HG02623 (cell line): ENCODE measurements around the gene PRKAA1.

ENCODE experiments used
- ATAC-seq: cut with Tn5 transposase; IDR thresholded peaks from one replicate; pipeline ENCODE4 v1.9.1; 2021; ENCODE audit warnings: moderate library complexity; ENCODE audit not compliant: unreplicated experiment

The PRKAA1 gene

DNA sequence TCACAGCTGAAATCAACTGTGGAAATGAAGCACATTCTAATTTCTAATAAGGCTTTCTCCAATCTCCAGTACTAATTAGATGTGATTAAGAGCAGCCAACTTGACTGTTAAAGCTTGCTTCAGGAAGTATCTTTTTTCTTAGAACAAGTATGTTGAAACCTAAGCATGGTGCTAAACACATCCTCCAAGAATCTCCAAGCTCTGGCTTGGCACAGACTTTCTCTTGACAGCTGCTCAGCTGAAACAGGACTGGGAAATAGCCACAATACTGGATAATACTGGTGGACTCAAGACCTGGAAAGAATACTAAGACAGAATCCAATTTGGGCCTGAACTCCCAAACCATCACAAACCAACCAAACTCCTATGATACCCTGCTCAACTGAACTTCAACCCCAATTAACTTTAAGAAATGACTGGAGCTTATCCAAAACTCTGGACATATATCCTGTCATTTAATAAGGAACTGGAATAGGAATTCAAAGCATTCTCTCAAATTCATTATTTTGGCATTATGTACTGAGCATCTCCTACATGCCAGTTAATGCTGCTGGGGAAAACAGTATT, 16.2 kb downstream of the PRKAA1 start:
- no peak for ATAC-seq

DNA sequence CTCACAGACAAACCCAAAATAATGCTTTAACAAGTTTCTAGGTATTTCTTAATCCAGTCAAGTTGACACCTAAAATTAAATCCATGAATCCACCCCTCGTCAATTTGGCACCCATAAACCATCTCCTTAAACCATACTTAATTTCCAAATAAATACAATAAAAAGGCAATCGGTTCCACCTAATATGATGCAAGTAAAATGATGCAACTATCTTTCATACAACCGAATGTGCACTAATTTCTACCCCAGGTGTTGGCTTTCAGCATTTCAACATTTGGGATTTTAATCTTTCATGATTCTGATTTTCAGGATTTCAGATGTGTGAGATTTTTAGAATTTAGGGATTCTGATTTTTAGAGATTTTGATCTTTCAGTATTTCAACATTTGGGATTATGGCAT, 17.3 kb downstream of the PRKAA1 start:
- ATAC-seq, result no peak

DNA sequence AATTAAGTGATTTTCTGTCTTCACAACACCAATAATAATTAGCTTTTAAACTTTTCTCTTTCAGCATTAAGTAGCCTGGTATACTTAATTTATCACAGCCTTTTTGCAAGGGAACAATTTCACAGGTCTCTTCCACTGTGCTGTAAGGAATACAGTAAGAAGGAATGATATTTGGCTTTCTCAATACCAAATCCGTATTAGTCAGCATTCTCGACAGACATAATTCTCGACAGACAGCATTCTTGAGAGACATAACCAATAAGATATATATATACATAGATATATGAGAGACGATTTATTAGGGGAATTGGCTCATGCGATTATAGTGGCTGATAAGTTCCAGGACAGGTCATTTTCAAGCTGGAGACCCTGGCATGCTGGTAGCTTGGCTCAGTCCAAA, 18.0 kb downstream of the PRKAA1 start:
- no peak for ATAC-seq

DNA sequence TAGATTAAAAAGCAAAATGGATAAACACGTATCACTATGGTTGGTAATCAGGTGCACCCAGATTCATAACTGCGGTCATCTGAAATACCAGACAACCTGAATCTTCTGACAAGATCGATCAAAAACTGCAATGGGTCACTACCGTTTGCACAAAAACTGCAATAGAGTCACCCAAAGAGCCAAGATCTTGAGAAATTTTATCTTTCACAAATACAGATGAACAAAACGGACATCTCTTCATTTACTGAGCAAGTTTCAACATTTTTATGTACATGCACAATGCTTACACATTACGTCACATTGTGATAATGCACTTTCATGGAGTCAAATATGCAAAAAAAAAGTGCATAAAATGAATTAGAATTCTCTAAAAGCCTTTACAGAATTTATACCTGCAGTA, 18.6 kb downstream of the PRKAA1 start:
- no peak for ATAC-seq

DNA sequence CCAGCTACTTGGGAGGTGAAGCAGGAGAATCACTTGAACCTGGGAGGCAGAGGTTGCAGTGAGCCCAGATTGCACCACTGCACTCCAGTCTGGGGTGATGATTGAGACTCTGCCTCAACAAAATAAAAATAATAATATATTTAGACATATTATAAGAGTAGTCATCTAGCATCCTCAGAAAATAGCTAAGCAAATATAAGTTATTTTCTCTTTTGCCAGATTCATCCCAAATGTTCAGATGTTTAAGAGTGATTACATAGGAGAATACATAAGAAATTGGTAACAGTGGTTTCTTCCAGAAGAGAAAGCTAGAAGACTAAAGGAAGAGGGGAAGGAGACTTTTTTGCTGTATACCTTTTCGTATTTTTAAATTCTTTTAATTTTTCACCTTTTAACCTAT, 20.0 kb downstream of the PRKAA1 start:
- ATAC-seq, result no peak

DNA sequence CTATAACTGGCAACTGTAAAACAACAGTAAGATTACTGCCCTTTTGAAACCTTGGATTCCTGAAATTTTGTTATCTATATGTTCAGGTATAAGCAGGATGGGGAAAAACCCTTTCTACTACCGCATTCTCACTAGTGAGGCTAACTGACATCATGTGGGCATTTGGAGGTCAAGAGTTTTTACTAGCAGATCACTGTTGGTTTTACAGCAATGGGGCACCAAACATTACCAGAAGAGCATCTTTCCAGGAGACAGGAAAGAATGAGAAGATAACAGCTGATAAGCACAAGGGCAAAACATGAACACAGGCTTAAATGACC, 21.6 kb downstream of the PRKAA1 start:
- no peak for ATAC-seq

DNA sequence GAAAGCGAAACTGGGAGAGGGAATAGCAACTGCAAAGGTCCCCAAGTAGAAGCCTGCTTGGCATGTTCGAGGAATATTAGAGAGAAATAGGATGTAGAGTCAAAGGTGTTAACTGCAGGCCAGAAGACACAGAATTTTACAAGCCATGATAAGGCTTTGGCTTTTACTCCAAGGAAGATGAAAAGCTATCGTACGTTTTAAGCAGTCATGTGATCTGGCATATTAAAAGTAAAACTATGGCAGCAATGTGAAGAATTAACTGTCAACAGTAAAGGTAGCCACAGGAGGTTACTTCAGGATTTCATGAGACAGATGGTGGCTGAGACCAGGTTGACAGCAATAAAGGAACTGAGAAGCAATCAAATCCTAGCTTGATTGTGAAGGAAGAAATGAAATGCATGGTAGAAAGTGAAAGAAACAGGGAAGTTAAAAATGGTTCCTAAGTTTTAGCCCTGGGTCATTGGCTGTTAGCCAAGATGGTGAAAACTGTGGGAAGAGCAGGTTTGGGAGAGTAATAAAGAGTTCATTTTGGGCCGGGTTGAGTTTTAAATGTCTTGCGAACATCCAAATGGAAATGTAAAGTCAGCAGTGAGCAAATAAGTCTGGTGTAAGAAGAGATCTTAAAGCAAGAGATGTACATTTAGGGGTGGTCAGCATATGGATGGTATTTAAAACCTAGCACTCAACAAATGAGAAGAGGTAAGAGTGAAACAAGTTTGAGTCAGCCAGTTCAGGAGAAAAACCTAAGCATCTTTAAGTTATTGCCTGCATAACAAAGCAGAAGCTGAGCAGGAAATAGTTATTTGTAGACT, 22.1 kb downstream of the PRKAA1 start:
- ATAC-seq, result no peak

DNA sequence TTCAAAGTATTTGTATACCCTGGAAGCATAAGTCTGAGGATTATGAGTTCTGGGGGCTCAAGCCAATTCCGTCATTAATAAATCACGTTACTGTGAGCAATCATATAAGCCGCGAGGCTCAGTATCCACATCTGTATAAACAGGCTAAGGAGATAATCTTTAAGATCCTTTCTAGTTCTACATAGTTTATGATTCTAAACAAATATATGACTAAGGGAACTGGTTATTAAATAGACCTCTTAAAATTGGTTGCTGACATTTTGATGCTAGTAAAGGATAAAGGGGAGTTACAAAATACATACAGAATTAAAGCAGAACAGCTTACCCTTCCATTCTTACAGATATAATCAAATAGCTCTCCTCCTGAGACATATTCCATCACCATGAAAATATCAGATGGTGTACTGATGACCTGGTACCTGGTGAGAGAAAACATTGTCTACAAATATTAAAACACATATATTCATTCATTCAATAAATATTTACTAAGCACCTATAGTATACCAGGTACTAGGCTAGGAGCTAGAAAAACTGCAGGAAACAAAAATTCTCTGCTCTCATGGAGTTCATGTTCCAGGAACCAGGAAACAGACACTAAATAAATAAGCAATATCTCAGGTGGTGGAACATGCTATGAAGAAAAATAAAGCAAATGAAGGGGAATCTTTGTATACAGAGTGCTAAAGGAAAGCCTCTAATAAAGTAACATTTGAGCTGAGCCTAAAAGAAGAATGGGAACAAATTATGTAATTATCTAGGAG, 22.9 kb downstream of the PRKAA1 start:
- no peak for ATAC-seq

DNA sequence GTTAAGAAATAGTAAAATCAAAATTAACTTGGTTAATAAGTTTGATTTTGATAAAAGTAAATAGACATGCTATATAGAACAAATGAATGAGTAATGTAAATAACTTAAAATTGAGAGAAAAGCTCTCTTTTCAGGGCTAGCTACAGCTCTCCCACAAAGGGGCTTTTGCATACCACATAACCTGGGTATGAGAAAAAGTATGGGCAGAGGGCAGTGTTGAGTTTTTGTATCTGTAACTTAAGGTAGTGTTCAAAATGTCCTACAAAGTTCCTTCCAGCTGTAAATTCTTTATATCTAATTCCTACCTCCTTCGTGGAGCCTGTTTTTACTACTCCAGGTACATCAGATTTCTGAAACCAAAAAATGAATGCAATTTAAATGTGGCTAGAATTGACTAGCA, 23.6 kb downstream of the PRKAA1 start:
- no peak for ATAC-seq

DNA sequence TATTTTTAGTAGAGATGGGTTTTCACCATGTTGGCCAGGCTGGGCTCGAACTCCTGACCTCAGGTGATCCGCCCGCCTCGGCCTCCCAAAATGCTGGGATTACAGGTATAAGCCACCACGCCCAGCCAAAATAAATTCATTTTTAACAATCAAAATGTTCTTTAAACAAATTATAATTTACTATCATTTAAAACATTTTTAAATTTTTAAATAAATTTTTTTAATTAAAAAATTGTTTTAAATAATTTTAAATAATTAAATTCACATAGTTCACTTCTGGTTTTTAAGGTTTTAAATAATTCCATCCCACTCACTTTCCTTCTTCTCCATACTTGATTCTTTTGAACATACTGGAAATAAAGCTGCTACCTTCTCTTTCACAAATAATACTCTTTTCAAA, 27.4 kb downstream of the PRKAA1 start:
- no peak for ATAC-seq

DNA sequence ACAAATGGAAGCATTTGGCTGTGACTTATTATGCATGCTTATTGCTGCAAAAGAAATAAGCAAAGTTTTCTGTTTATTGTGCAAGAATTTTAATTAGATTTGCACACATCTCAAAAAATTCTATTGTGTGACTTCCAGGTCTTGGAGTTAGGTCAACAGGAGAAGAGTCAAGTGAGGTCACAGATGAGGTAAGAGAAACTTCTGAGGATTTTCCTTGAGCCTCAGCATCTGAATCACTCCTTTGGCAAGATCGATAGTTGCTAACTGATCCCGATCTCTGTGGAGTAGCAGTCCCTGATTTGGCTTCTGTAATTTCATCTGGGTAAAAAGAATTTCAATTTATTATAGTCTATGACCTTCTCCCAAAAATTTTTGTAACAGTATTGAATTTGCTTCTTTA, 35.5 kb downstream of the PRKAA1 start:
- no peak for ATAC-seq

DNA sequence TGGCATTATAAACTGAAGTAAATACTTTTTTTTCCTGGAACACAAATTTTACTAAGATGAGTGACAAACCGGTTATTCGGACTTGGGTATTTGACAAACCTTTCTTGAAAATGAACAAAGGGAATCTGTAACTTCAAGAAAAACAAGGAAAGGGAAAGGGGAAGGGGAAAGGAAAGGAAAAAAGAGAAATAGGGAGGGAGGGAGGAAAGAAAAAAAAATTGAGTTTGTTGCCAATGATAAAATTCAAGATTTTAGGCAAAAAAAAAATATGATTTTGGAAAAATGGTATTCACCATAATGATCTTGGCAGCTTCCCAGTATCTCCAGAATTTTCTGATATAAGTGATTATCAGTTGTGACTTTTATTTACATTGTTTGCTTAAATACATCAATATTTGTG, 40.8 kb downstream of the PRKAA1 start:
- no peak for ATAC-seq

DNA sequence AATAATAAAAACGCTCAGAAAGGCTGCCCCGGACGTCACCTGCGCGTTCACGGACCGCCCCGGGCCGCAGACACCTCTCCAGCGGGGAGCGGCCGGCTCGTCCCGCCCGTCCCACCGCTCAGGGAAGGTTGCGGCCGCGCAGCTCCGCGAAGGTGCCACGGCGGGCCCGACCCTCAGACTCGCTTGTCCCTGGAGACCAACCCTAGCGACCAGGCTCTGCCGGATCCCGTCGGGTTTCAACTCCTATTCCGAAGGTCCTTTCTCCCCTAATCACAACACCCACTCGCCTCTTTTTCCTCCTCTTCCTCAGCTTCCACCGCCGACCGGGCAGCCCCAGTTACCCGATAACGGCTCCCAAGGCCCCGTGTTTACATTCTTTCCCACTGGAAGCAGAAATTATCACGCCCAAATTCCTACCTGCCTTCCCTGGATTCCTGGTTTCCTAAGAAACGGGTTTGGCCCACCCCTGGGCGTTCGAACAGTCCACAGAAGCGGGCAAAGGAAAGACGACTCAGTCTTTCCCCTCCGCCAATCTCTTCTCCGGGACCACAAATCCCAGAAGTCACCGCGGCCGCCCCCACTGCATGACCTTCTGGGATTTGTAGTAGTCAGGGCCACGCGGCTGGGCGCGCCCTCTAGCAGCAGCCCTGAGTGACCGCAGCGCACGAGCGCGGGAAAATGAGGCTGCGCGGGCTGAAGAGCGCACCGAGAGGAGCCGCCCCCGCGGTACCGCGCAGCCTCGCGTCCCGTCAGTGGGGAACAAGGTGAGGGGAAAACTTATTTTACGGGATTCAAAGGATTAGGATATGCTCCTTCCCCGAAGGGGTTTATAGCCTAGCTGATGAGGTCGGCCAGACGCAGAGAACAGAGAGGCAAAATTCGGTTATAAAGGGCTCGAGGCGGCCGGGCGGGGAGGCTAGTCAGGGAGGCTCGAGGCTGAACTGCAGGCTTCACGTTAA, 42.5 kb downstream of the PRKAA1 start, which contains the start of gene TTC33:
Gene TTC33, minus strand, starts transcription at position 555 of the 959 bp plus-strand sequence. CDS start 8,943 bp downstream, outside the sequence.
- peak; percentile 85 for ATAC-seq

DNA sequence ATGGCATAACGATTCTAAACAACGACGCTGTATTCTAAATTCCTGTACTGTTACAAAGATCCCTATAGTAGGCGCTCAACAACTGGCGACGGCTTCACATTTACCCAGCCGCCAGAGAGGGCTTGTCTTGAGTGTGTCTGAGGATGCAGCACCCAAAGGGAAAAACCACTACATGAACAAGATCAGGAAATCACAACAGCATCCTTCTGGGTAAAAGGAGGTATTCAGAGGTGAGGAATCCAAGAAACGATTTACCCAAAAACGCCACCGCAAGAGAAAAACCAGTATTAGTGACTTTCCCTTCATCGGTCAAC, 43.1 kb downstream of the PRKAA1 start:
- peak; percentile 79 for ATAC-seq

DNA sequence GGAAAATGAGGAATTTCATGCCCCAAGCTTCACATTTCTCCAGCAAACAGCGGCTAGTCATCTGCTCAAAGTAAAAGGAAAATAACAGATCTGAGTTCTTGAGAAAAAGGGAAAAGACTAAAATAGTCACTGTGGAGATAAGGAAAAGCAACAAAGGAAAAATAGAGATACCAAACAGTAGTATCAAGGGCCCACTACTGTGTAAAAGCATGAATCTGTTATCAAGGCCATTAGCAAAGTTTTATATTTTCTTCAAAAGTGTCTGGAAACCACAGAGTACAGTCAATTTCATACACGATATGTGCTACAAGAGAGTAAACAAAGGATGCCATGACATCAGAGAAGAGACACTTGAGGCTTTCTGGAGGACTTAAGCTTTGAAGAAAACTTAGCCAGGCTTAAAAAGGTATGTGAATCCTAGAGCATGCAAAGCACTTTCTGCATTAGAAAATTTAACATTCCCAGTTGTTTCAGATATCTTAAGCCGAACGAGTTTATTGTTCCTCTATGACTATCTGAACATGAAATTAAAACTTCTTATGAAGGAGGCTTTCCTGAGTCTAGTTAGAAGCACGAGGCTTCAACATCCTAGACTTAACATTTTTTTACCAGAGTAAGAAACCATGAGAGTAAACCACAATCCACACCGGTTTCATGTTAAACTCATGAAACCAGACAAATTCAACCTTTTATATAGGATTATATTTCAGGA, 43.6 kb downstream of the PRKAA1 start:
- peak; percentile 12 for ATAC-seq

DNA sequence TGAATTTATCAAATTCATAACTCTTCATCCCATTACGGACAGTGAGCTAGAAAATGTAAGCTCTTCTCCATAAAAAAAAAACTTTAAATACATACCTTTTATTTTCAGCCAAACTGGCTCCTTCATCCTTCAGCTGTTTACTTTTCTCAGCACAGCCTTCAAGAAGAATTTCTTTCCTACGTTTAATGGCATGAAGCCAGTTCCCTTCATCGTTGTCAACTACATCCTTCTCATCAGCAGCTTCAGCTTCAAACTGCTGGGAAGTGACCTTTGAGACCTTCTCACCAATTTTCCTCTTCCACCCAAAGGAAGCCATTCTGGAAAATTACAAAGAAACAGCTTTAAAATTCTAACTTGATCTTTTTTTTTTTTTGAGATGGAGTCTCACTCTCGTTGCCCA, 51.5 kb downstream of the PRKAA1 start:
- no peak for ATAC-seq

DNA sequence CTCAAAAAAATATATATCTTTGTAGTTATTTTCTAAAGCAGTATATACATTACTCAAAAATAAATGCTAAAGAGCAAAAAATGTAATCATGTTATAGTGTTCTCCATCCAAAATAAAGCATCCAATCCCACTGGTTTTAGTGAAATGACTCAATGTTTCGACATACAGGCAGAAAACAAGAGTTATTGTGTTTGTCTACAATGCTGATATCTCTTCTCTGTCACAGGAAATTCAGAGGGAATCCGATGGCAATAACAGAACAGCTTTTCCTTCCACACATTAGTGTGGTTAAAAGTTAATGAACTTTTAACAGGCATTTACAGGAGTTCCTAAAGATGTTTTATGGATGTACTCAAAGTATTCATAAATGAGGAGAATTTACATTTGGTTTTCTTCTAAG, 54.4 kb downstream of the PRKAA1 start:
- ATAC-seq, result no peak

DNA sequence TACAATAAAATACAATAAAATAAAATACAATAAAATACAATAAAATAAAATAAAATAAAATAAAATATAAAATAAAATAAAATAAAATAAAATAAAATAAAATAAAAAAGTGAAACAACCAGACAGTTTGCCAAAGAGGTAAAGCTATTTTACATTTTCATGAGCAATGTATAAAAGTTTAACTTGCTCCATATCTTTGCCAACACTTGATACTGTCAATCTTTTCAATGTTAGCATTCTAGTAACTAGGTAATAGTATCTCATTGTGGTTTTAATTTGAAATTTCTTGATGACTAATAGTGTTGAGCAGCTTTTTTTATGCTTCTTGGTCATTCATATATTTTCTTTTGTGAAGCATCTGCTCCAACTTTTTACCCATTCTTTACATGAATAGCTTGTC, 59.7 kb downstream of the PRKAA1 start:
- no peak for ATAC-seq

DNA sequence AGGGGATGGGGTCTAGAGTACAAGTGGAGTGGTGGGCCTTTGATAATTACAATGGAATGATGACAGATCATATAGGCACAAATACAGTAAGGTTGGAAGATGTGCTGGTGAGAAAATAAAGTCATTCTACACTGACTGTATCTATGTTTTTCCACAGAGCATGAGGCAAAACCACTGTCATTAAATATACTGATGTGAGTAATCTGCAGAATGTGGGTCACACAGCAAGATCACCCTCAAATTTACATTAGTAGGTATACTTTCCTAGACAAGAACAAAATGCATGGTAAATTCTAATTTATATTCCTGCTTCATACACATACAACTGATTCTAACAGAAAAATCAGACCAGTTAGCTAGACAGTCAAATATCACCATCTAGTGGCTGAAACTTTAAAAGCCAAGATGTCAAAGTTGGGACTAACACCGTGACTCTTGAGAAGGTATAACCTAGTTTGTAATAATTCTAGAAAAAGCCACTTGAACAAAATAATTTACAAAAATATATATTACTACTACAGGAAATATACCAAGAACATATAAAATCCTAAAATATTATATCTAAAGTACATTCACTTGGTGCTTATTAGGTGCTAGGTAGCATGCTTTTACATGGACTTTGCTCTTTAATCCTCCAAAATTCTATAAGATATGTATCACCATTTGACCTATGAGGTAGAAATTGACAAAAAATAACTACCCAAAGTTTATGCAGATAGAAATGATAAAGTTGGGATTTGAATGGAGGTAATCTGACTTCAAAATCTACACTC, 61.9 kb downstream of the PRKAA1 start:
- no peak for ATAC-seq

DNA sequence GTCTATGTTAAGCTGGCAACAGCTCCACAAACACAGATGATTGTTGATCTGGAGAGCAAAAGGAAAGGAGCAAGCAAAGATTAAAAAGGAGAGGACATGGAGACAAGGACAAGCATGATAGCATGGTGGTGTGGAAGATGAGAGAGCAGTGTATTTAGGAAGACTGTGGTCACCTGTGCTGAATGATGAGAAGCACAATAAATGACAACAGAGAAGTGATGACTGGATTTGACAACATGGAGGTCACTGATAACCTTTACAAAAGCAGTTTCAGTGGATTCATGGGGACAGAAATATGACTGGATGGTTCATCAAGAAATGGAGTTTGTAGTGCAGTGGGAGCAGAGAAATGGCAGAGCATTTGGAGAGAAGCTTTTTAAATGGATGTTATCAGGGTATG, 62.6 kb downstream of the PRKAA1 start:
- no peak for ATAC-seq
